GM19455 (cell line): ENCODE results near the gene PAX5.

Experiments
- ATAC-seq: cut with Tn5 transposase; IDR thresholded peaks from one replicate; pipeline ENCODE4 v1.9.1; 2021; ENCODE audit not compliant: unreplicated experiment

Gene PAX5

DNA sequence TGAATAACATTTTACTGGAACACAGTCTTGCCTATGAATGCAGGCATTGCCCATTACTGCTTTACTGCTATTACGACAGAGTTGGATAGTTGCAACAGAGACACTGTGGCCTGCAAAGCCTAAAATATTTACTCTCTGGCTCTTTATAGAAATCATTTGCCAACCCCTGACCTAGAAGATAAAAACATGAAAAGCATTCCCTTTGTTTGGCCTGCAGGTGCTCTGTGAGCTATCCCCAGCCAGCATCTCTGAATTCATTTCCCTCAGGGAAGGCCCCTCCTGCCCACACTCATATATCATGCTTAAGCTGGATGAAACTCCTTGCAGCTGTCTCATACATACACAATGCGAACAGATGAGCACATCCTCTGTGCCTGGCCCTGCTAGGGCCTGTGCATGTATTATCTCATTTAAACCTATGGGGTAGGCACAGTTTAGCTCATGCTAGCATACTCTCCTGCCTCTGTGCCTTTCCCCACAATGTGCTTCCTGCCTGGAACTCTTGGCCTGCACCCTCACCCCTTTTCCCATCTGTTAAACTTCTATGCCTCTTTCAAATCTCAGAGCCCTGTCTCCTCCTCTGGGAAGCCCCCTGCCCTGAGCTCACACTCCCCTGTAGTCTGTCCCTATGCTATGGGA lies 193.1 kb downstream of the PAX5 start:
- ATAC-seq: no peak

GRCh38 chr9:36839131-36839885 lies 194.8 kb downstream of the PAX5 start:
- ATAC-seq: no peak

DNA sequence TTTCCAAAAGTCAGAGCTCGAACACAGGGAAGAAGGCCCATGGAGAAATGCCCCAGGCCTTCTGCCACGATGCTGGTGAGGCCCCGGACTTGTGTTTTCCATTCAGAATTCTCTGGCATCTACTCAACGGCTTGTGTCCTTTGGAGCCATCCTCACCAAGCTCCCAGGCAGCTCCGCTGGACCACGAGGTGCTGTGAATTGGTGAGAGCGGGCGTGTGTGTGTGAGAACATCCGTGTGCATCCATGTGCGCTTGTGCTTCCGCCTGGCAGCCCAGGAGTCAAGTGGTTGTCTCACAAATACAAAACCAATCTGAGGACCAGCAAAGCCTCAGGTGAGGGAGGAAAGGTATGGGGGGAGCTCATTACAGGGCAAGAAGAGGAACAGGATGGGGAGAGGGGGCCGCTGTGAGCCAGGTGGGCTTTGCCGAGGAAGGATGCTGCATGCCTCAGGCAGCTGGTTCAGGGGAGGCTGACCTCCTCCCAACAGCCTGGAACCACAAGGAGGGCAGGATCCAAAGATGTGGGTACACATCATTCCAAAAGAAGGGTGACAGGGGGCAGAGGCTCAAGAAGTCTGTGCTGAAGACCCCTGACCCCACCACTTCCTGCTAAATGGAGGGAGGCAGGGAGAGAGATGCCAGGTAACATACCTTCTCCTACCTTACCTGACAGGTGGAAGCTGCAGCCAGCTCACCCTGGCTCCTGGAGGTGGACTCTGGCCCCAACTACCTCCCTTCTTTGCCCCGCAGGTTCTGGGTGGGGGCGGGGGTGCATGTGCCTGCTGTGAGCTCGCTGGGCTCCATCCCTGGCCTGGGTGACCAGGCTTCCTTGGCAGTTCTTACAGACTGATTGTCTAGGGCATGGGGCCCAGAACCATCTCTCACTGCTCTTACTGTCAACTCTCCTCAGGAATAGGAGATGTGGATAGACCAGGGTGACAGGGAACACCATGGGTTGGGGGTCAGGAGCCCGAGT lies 196.3 kb downstream of the PAX5 start:
- ATAC-seq: no peak

DNA sequence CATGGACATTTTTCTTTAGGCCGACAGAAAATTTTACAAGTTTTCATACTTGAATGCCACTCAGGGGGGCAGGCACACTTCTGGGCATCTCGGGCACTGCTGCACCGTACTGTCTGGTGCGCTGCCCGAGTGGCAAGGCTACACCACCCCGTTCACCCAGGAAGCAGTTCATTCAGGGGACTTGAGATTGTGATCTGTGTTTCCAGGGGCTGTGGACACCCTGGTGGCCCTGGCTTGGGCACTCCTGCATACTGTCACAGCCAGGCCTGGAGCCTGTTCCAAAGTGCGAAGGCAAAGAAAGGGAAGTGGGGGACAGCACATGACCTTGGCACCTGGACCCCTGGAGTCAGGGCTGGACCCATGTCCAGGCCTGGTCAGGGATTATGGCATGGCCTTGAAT lies 197.6 kb downstream of the PAX5 start:
- ATAC-seq: no peak

DNA sequence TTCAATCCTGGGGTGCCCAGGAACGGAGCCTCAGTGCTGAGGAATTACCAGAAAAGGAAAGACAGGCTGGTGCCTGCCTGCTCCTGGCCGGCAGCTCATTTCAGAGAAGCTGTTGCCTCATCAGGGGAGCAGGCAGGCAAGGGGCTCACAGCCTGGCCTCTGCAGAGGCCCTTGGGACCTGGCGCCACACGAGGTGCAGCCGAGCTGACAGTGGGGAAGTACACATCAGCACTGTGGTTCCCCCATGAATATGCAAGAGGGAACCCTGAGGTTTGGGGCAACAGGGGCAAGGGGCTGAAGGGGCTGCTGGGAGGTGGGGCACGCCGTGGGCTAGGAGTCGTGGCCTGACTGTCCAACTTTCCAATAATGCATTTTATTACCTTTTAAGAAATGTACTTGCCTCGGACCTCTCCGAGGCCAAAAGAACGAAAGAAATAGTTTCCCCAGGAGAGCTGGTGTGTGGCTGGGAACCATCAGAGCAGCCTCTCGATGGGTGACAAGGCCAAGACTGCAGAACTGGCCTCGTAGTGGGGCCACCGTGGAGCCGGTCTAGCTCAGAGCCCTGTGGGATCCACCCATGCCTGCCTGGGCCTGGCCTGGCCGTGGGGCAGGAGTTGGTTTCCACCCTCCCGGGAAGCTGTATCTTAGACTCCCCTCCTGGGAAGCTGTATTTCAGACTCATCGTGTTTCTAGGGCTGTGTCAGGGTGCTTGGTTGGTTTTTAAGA lies 198.6 kb downstream of the PAX5 start:
- ATAC-seq: no peak

DNA sequence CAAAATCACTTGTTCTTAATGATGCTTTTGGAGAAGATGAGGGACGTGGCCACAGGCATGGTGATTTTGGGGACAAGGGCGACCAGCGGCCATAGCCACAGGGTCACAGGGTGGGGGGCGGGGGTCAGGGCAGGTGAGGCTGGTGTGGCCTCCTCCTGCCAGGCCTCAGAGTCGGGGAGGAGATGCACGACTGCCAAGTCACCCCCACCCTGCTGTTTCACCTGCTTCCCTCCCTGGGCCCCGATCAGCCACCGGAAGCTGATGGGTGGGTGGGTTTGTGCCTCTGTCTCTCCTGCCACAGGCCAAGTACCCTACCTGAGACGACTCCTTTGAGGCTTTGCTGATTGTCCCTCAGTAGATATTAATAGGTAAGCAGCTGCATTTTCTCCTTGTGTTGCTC lies 199.3 kb downstream of the PAX5 start:
- no peak for ATAC-seq

GRCh38 chr9:36833954-36834353 lies 200.1 kb downstream of the PAX5 start:
- ATAC-seq: no peak

DNA sequence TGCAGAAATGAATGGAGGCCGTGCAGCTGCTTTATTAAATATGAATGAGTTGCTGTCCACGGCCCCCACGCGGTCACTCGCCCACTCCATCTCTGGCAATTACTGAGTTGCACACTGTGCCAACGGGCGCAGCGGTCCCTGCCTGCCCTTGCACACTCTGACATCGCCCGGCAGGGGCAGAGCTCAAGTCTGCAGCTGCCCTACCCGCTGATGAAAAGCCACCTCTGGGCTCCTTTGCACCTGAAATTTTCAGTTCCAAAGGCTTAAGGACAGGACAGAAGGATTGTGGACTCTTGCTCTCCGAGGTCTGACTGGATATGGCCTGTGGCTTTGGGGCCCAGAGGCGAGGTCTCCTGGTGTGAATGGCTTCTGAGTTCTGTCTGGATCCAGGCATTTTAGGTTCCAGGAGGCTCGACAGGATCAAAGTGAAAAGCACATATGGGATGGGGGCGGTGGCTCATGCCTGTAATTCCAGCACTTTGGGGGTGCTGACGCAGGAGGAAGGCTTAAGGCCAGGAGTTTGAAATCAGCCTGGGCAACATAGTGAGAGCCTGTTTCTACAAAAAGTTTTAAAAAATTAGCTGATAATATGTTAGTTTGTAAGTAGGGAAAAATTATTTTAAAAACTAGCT lies 201.8 kb downstream of the PAX5 start:
- ATAC-seq: no peak

GRCh38 chr9:36831381-36832161 lies 202.5 kb downstream of the PAX5 start:
- ATAC-seq: no peak

GRCh38 chr9:36828611-36829013 lies 205.5 kb downstream of the PAX5 start:
- no peak for ATAC-seq

- ATAC-seq: no peak
These were observed 206.5 kb downstream of the PAX5 start for GRCh38 chr9:36827593-36827992.

- no peak for ATAC-seq
These were observed 207.5 kb downstream of the PAX5 start for GRCh38 chr9:36826581-36826980.

DNA sequence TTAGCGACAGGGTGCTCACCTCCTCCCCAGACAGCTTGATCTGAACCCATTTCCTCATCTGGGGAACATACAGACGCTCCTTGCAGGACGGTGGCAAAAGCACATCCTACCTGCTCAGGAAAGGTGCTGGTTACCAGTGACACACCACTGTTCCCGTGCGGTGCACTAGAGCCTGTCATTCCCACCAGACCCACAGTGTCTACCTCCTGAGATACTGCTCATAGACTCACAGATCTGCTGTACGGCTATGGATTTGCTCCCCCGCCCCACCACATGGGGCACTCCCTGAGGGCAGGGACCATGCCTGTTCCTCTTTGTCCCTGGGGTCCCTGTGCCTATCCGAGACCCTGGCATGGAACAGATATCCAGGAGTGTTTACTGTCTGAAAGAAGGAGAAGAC lies 208.9 kb downstream of the PAX5 start:
- ATAC-seq: no peak

GRCh38 chr9:36823934-36824333 lies 210.1 kb downstream of the PAX5 start:
- ATAC-seq: no peak

DNA sequence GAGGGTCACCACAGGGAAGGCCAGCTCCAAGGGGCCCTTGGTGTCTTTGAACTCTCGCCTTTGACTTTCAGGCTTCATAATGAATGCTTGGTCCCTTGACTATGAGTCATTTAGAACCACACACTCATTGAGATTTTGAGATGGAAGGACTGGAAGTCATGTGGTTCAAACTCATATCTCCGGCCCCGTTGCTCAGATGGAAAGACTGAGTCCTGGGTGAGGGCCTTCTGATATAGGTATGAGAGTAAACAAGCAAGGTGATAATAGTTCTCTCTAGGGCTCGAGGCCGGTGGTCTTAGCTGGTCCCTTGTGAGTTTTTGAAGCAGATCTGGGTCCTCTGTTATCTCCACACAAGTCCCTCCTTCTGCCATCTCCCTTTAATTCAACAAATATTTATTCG lies 210.6 kb downstream of the PAX5 start:
- ATAC-seq: no peak

GRCh38 chr9:36822201-36822600 lies 211.9 kb downstream of the PAX5 start:
- no peak for ATAC-seq

DNA sequence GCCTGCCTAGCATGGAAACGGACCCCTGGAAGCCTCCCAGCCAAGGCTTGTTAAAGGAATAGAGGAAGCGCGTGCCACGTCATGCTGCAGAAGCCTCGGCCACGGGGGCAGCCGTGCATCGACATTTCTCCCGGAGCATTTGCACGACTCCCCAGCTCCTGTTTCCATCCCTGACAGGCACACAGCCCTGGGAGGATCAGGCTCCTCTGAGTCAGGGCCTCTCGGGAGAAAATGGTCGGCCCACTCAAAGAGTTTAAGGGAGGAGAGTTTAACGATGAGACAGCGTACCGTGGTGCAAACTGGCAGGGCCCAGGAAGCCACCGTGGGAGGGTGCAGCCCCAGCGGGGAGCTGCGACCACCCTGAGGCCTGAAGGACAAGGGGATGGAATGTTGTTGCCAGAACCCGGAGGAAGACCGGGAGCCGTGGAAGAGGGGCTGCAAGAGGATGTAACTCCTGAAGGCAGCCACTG lies 213.6 kb downstream of the PAX5 start:
- ATAC-seq: no peak

DNA sequence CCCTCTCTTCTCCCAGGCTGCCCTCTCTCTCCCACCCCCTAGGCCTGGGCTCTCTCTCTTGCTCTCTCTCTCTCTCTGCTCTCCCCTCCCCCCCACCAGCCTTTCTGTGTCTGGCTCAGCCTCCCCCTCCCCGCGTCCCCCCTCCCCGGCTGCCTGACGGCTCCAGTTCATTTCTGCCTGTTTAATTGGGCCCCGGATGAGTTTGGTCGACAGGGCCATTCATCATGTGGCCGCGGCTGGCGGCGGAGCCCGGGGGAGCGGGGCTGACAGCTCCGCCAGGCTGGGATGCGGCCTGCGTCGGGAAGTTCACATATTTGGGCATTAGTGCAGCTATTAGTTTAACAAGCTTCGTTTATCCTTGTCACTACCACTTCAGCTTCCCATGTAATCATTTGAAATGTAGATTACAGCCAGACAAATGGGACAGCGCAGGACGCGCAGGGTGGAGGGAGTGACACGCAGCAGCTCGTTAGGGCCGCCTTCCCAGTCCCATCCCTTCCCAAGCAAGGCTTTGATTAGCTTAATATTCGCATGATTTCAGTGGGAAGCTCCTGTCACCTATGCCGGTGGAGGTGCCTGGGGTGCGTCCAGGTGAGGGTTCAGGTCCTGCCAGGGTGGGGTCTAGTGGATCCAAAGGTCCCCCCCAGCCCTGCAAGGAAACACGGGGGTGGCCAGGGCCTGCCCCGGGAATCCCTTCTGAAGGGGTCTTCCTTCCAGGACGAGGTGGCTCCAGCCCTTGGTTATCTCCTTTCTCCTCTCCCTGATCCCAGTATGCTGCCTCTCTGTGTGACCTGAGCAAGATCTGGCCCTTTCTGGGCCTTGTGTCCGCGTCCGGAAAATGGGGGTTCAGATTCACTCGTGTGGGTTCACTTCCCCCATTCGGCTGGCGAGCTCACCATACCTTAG lies 214.8 kb downstream of the PAX5 start:
- no peak for ATAC-seq
